K562 (cell line): Measurements from ENCODE around the gene TEX101. TPM values are rescaled to one million over a fixed set of nuclear protein-coding genes. Genes with fewer than 3 reads are reported as not detected.
A peak's percentile ranks its signal among the peaks of the same experiment; 100 is the strongest.

Source experiments
- ADNP ChIP-seq: fragments of 200-800 bp; sonication (Bioruptor generic); IDR thresholded peaks from 2 replicates; pipeline ENCODE4 v1.6.1; 2016; ENCODE audit warnings: missing genetic modification characterization, missing compliant biosample characterization
- ARNT ChIP-seq, 2 experiments: fragments of 450-650 bp; IDR thresholded peaks; 2 replicates each; pipeline ENCODE4 v1.6.1; 2016; ENCODE audit warnings: mild to moderate bottlenecking in 1 of 2
- ATF3 ChIP-seq, 2 experiments: fragments of 450-650 bp in 1 of 2; sonication (generic) in 1 of 2; formaldehyde crosslinking in 1 of 2; IDR thresholded peaks in 1 of 2; conservative IDR thresholded peaks in 1 of 2; 2 replicates each; pipeline versions ENCODE4 v1.6.1 to v1.8.1; 2016 to 2023; ENCODE audit warnings: mild to moderate bottlenecking in 2 of 2, moderate library complexity in 2 of 2, inconsistent platforms in 1 of 2, missing genetic modification reagents in 1 of 2
- CHAMP1 ChIP-seq: fragments of 450-650 bp; IDR thresholded peaks from 2 replicates; pipeline ENCODE4 v1.6.1; 2016; ENCODE audit warnings: mild to moderate bottlenecking
- EP300 ChIP-seq: IDR thresholded peaks from 2 replicates; pipeline ENCODE4 v1.6.1; 2012; ENCODE audit warnings: low read length, improper control_type of control experiment
- GTF2A2 ChIP-seq: IDR thresholded peaks from 2 replicates; pipeline ENCODE4 v1.6.1; 2016; ENCODE audit warnings: mild to moderate bottlenecking, missing genetic modification characterization, missing compliant biosample characterization
- HDAC8 ChIP-seq: fragments of 450-650 bp; IDR thresholded peaks from 2 replicates; pipeline ENCODE4 v1.6.1; 2016; ENCODE audit warnings: mild to moderate bottlenecking, missing genetic modification characterization, moderate library complexity, missing compliant biosample characterization
- MAFG ChIP-seq: fragments of 450-650 bp; conservative IDR thresholded peaks from 2 replicates; pipeline ENCODE4 v1.6.1; 2016; ENCODE audit warnings: missing genetic modification characterization, missing compliant biosample characterization
- NFIX ChIP-seq: fragments of 250-450 bp; sonication (Bioruptor Pico); IDR thresholded peaks from 2 replicates; pipeline ENCODE4 v1.4.0; 2020; ENCODE audit warnings: low read depth, mild to moderate bottlenecking, moderate library complexity
- NR2C1 ChIP-seq, 2 experiments: fragments of 450-650 bp; IDR thresholded peaks; 2 replicates each; pipeline ENCODE4 v1.6.1; 2017; ENCODE audit warnings: mild to moderate bottlenecking in 2 of 2, antibody characterized with exemption in 1 of 2, inconsistent platforms in 1 of 2, missing compliant biosample characterization in 1 of 2, missing genetic modification characterization in 1 of 2
- NUFIP1 ChIP-seq: fragments of 450-650 bp; IDR thresholded peaks from 2 replicates; pipeline ENCODE4 v1.6.1; 2018; ENCODE audit not compliant: partially characterized antibody
- PCBP1 ChIP-seq: fragments of 200-400 bp; formaldehyde crosslinking; IDR thresholded peaks from 2 replicates; pipeline ENCODE4 v1.6.1; 2018; ENCODE audit warnings: mild to moderate bottlenecking, low read depth, low read length; ENCODE audit not compliant: poor library complexity, severe bottlenecking
- POU5F1 ChIP-seq: fragments of 150-350 bp; IDR thresholded peaks from 2 replicates; pipeline ENCODE4 v1.6.1; 2014; ENCODE audit warnings: borderline replicate concordance, low read length, low read depth, mild to moderate bottlenecking; ENCODE audit not compliant: partially characterized antibody
- SAFB ChIP-seq: fragments of 200-400 bp; formaldehyde crosslinking; IDR thresholded peaks from 2 replicates; pipeline ENCODE4 v1.6.1; 2017; ENCODE audit warnings: low read depth, low read length, borderline replicate concordance
- SNIP1 ChIP-seq: fragments of 450-650 bp; IDR thresholded peaks from 2 replicates; pipeline ENCODE4 v1.7.1; 2017; ENCODE audit warnings: low read depth, mild to moderate bottlenecking
- SOX6 ChIP-seq: fragments of 450-650 bp; IDR thresholded peaks from 2 replicates; pipeline ENCODE4 v1.6.1; 2014; ENCODE audit warnings: mild to moderate bottlenecking
- SPI1 ChIP-seq: IDR thresholded peaks from 2 replicates; pipeline ENCODE4 v1.6.1; 2011; ENCODE audit warnings: low read depth, low read length, control low read depth, borderline replicate concordance
- TCF3 ChIP-seq: sonication (generic); formaldehyde crosslinking; IDR thresholded peaks from 2 replicates; pipeline ENCODE4 v1.4.0; 2020; ENCODE audit warnings: mild to moderate bottlenecking, missing genetic modification reagents
- TEAD4 ChIP-seq, 2 experiments: sonication (generic) in 1 of 2; formaldehyde crosslinking in 1 of 2; IDR thresholded peaks; 2 replicates each; pipeline versions ENCODE4 v1.6.1 to v1.8.0; 2012 to 2022; ENCODE audit warnings: borderline replicate concordance in 1 of 2, inconsistent platforms in 1 of 2, low read length in 1 of 2, mild to moderate bottlenecking in 1 of 2, missing genetic modification reagents in 1 of 2
- U2AF2 ChIP-seq: fragments of 200-400 bp; formaldehyde crosslinking; optimal IDR thresholded peaks from 2 replicates; pipeline ENCODE3; 2017; ENCODE audit warnings: low read depth, mild to moderate bottlenecking, low read length
- ZBTB9 ChIP-seq: fragments of 450-650 bp; formaldehyde crosslinking; IDR thresholded peaks from 2 replicates; pipeline ENCODE4 v1.4.0; 2020; ENCODE audit warnings: mild to moderate bottlenecking, moderate library complexity
- ZNF23 ChIP-seq: fragments of 250-450 bp; sonication (Bioruptor Pico); IDR thresholded peaks from 2 replicates; pipeline ENCODE4 v1.4.0; 2020; ENCODE audit warnings: mild to moderate bottlenecking
- ZNF324 ChIP-seq: fragments of 250-450 bp; sonication (Bioruptor Pico); IDR thresholded peaks from 2 replicates; pipeline ENCODE4 v1.4.0; 2020; ENCODE audit warnings: mild to moderate bottlenecking
- polyA plus RNA-seq, 8 experiments: library from polyadenylated mRNA; depleted of rRNA in 4 of 8; stranded (reverse) in 5 of 8; unstranded in 3 of 8; fragments of >200 nt; fragmentation: Nextera tagmentation in 2 of 8; fragmentation: Illumina TruSeq in 1 of 8; extraction: Ambion mirVana in 2 of 8; extraction: Trizol in 1 of 8; gene quantifications; 2 replicates each; pipeline versions ENCODE4 v1.2.1 to v1.2.3, GENCODE V29; 2011 to 2014; ENCODE audit warnings: inconsistent platforms in 1 of 8, missing spikeins in 1 of 8
- total RNA-seq, 7 experiments: library from RNA; depleted of rRNA in 6 of 7; stranded (reverse); fragments of >200 nt in 6 of 7; fragmentation: Illumina TruSeq in 2 of 7; extraction: Trizol in 2 of 7; gene quantifications; 2 replicates each; pipeline versions ENCODE4 v1.2.1 to v1.2.3, GENCODE V29; 2011 to 2021; ENCODE audit warnings: low replicate concordance in 1 of 7

The TEX101 gene
- total and polyA plus RNA-seq, 9 of the 15 experiments (the other 6 are each of a cell fraction or from before 2014, with no cell fraction given) = 0.10 to 0.36 (median 0.14) TPM; not detected in 6

GRCh38 chr19:43444531-43445287 lies 30.0 kb downstream of the TEX101 start (continued):
- TF ChIP-seq NR2C1 (IDR thresholded peaks at IDR 0.05) (0 out of 2 replicates have a peak, but pooled peaks have one; percentile 12), NR2C1 (tag; IDR thresholded peaks at IDR 0.05) (no peak), NUFIP1 (no peak), SNIP1 (no peak), SAFB (no peak), SOX6 (peak; percentile 60), PCBP1 (no peak), CHAMP1 (no peak), ATF3 (IDR thresholded peaks at IDR 0.05) (0 out of 2 replicates have a peak, but pooled peaks have one; percentile 19), ATF3 (CRISPR knock-in tag; conservative IDR thresholded peaks at IDR 0.05) (no peak), ZNF324 (CRISPR knock-in tag) (no peak), TCF3 (CRISPR knock-in tag) (peak; percentile 88), GTF2A2 (no peak), HDAC8 (tag) (no peak), ARNT (IDR thresholded peaks at IDR 0.05) (peak in 1 of 2 experiments; percentile 46; a peak in 1 of 4 replicates), ADNP (tag) (peak; percentile 82; the same call in 1 of the 2 replicates), U2AF2 (no peak), SPI1 (peak; percentile 55; the same call in 1 of the 2 replicates), MAFG (peak; percentile 25; the same call in 1 of the 2 replicates), POU5F1 (no peak), ZNF23 (CRISPR knock-in tag) (no peak), NFIX (no peak), EP300 (peak; percentile 59; the same call in 1 of the 2 replicates), ZBTB9 (no peak), TEAD4 (IDR thresholded peaks at IDR 0.05; ENCODE audit: low read length) (peak; percentile 78), TEAD4 (CRISPR knock-in tag; IDR thresholded peaks at IDR 0.05; ENCODE audit: borderline replicate concordance) (no peak)
